HCT116 (cell line): ENCODE measurements around the gene ARHGEF1. TPM values are rescaled to one million over a fixed set of nuclear protein-coding genes. Genes with fewer than 3 reads are reported as not detected.

Experiments
- ATAC-seq: fragments of 200-7000 bp; cut with Tn5 transposase; 2 replicates; pipeline ENCODE4 v1.9.1; 2020; ENCODE audit warnings: mild to moderate bottlenecking, moderate library complexity
- BruUV-seq: library from RNA; stranded (reverse); fragments of 400-500 nt; replicated peaks from 2 replicates; lab custom pipeline; 2021; lab: Mats Ljungman, UMichigan
- CTCF ChIA-PET: fragments of 300-600 bp; sonication (Branson Sonifier 250); formaldehyde crosslinking; loops from one replicate; lab custom pipeline; 2021; ENCODE audit warnings: antibody characterized with exemption; lab: Charles Lee
- POLR2A ChIA-PET: fragments of 300-600, 350-600 bp; sonication (Branson Sonifier 250); formaldehyde crosslinking; loops from one replicate; lab custom pipeline; 2021; ENCODE audit warnings: antibody characterized with exemption; lab: Charles Lee
- RAD21 ChIA-PET, 2 experiments: fragments of 300-600 bp; sonication (Branson Sonifier 250); formaldehyde crosslinking; loops; one replicate each; lab custom pipeline; 2023; ENCODE audit warnings: low total read pairs in 2 of 2; ENCODE audit not compliant: uncharacterized antibody in 2 of 2, unreplicated experiment in 2 of 2, low non-redundant PET in 1 of 2; lab: Charles Lee
- DNase-seq: peaks from one replicate; pipeline ENCODE4 v3.0.0-alpha.2; 2010; ENCODE audit warnings: low read depth, low spot score
- H2AFZ ChIP-seq: fragments of 200-600 bp; shearing (Covaris generic), sonication (generic); 2 replicates; pipeline ENCODE4 v1.6.1; 2017; ENCODE audit warnings: low read depth, mixed run types, mixed read lengths, antibody characterized with exemption, low read length; ENCODE audit not compliant: poor library complexity, severe bottlenecking
- H3K27ac ChIP-seq: 2 replicates; pipeline ENCODE4 v1.5.1; 2012; ENCODE audit warnings: low read depth, low read length
- H3K27me3 ChIP-seq: fragments of 200-600 bp; sonication (generic); 2 replicates; pipeline ENCODE4 v1.6.1; 2016; ENCODE audit warnings: mixed run types, low read length, mixed read lengths; ENCODE audit not compliant: insufficient read depth
- H3K36me3 ChIP-seq, 2 experiments: fragments of 200-500 bp in 1 of 2; fragments of 200-600 bp in 1 of 2; sonication (Bioruptor generic) in 1 of 2; sonication (generic) in 1 of 2; 2 replicates each; pipeline versions ENCODE4 v1.5.1 to v1.6.1; 2014 to 2016; ENCODE audit warnings: low read length in 2 of 2, inconsistent platforms in 1 of 2, mixed read lengths in 1 of 2, mixed run types in 1 of 2; ENCODE audit not compliant: insufficient read depth in 2 of 2, control insufficient read depth in 1 of 2
- H3K4me1 ChIP-seq, 2 experiments: fragments of 200-600 bp in 1 of 2; sonication (generic) in 1 of 2; 2 replicates each; pipeline versions ENCODE4 v1.5.1 to v1.6.1; 2012 to 2017; ENCODE audit warnings: low read length in 2 of 2, inconsistent platforms in 1 of 2, mild to moderate bottlenecking in 1 of 2, mixed read lengths in 1 of 2, mixed run types in 1 of 2, moderate library complexity in 1 of 2; ENCODE audit not compliant: insufficient read depth in 2 of 2, control insufficient read depth in 1 of 2
- H3K4me2 ChIP-seq: fragments of 200-600 bp; sonication (generic); 2 replicates; pipeline ENCODE4 v1.6.1; 2017; ENCODE audit warnings: mixed run types, low read length, mixed read lengths
- H3K4me3 ChIP-seq, 2 experiments: fragments of 200-600 bp in 1 of 2; sonication (generic) in 1 of 2; replicated peaks in 1 of 2; 2 replicates each; pipeline ENCODE4 v1.5.1; 2011 to 2016; ENCODE audit warnings: low read length in 2 of 2, control low read depth in 1 of 2, low read depth in 1 of 2, mild to moderate bottlenecking in 1 of 2, mixed read lengths in 1 of 2, mixed run types in 1 of 2
- H3K79me2 ChIP-seq: fragments of 200-600 bp; sonication (generic); 2 replicates; pipeline ENCODE4 v1.6.1; 2017; ENCODE audit warnings: mild to moderate bottlenecking, mixed run types, low read length, moderate library complexity, mixed read lengths; ENCODE audit not compliant: insufficient read depth
- H3K9ac ChIP-seq: fragments of 200-600 bp; sonication (generic); 2 replicates; pipeline ENCODE4 v1.6.1; 2016; ENCODE audit warnings: low read length, mixed read lengths
- H3K9me2 ChIP-seq: fragments of 200-600 bp; sonication (generic), shearing (Covaris generic); 2 replicates; pipeline ENCODE4 v1.6.1; 2017; ENCODE audit warnings: mixed run types, mild to moderate bottlenecking, moderate library complexity; ENCODE audit not compliant: insufficient read depth
- H3K9me3 ChIP-seq, 2 experiments: fragments of 200-500 bp in 1 of 2; fragments of 200-600 bp in 1 of 2; sonication (Bioruptor generic) in 1 of 2; sonication (generic) in 1 of 2; 2 replicates each; pipeline ENCODE4 v1.6.1; 2014 to 2017; ENCODE audit warnings: low read length in 2 of 2, mixed read lengths in 2 of 2, inconsistent platforms in 1 of 2, low read depth in 1 of 2, mild to moderate bottlenecking in 1 of 2, mixed run types in 1 of 2, moderate library complexity in 1 of 2; ENCODE audit not compliant: control insufficient read depth in 1 of 2, insufficient read depth in 1 of 2
- H4K20me1 ChIP-seq: fragments of 200-600 bp; sonication (generic), shearing (Covaris generic); 2 replicates; pipeline ENCODE4 v1.6.1; 2017; ENCODE audit warnings: mixed run types, mild to moderate bottlenecking, moderate library complexity; ENCODE audit not compliant: insufficient read depth
- ATF3 ChIP-seq: IDR thresholded peaks from 2 replicates; pipeline ENCODE4 v1.6.1; 2012
- CBX3 ChIP-seq: IDR thresholded peaks from 2 replicates; pipeline ENCODE4 v1.6.1; 2012; ENCODE audit warnings: low read depth
- CEBPB ChIP-seq: IDR thresholded peaks from 2 replicates; pipeline ENCODE4 v1.6.1; 2012; ENCODE audit warnings: low read depth
- CTCF ChIP-seq, 3 experiments: fragments of 200-600 bp in 1 of 3; sonication (generic) in 1 of 3; IDR thresholded peaks in 2 of 3; conservative IDR thresholded peaks in 1 of 3; 2 replicates each; pipeline ENCODE4 v1.5.1; 2012 to 2017; ENCODE audit warnings: low read depth in 2 of 3, low read length in 2 of 3, antibody characterized with exemption in 1 of 3, borderline replicate concordance in 1 of 3, control low read depth in 1 of 3, mild to moderate bottlenecking in 1 of 3, mixed read lengths in 1 of 3, mixed run types in 1 of 3, moderate library complexity in 1 of 3; ENCODE audit not compliant: insufficient read depth in 1 of 3
- EGR1 ChIP-seq: IDR thresholded peaks from 2 replicates; pipeline ENCODE4 v1.6.1; 2012; ENCODE audit warnings: low read depth
- EZH2 ChIP-seq: fragments of 200-600 bp; sonication (generic); IDR thresholded peaks from 2 replicates; pipeline ENCODE4 v1.6.1; 2017; ENCODE audit warnings: antibody characterized with exemption, mixed run types
- EZH2phosphoT487 ChIP-seq: fragments of 200-600 bp; IDR thresholded peaks from 2 replicates; pipeline ENCODE4 v1.6.1; 2018; ENCODE audit warnings: antibody characterized with exemption, borderline replicate concordance
- FOSL1 ChIP-seq: IDR thresholded peaks from 2 replicates; pipeline ENCODE4 v1.6.1; 2012; ENCODE audit warnings: low read depth
- JUND ChIP-seq: IDR thresholded peaks from 2 replicates; pipeline ENCODE4 v1.6.1; 2012
- MAX ChIP-seq: IDR thresholded peaks from 2 replicates; pipeline ENCODE4 v1.6.1; 2012
- POLR2A ChIP-seq: IDR thresholded peaks from 2 replicates; pipeline ENCODE4 v1.7.0; 2011; ENCODE audit warnings: borderline replicate concordance; ENCODE audit not compliant: insufficient read depth, insufficient read length; ENCODE audit errors: extremely low read depth
- POLR2AphosphoS5 ChIP-seq: IDR thresholded peaks from 2 replicates; pipeline ENCODE4 v1.6.1; 2011; ENCODE audit warnings: mild to moderate bottlenecking, low read depth, low read length, moderate library complexity
- RAD21 ChIP-seq: IDR thresholded peaks from 2 replicates; pipeline ENCODE4 v1.6.1; 2012; ENCODE audit warnings: low read depth, mild to moderate bottlenecking
- SIN3A ChIP-seq: IDR thresholded peaks from 2 replicates; pipeline ENCODE4 v1.6.1; 2012; ENCODE audit warnings: low read depth
- SP1 ChIP-seq: IDR thresholded peaks from 2 replicates; pipeline ENCODE4 v1.6.1; 2012; ENCODE audit warnings: low read depth
- TCF7L2 ChIP-seq: IDR thresholded peaks from 2 replicates; pipeline ENCODE4 v1.7.0; 2011; ENCODE audit warnings: borderline replicate concordance, inconsistent platforms; ENCODE audit not compliant: insufficient read depth, insufficient read length; ENCODE audit errors: extremely low read depth
- YY1 ChIP-seq: IDR thresholded peaks from 2 replicates; pipeline ENCODE4 v1.6.1; 2011; ENCODE audit warnings: low read length, low read depth, moderate library complexity, mild to moderate bottlenecking; ENCODE audit not compliant: insufficient replicate concordance; ENCODE audit errors: extremely low read depth
- ZFX ChIP-seq: fragments of 450-650 bp; IDR thresholded peaks from 2 replicates; pipeline ENCODE4 v1.6.1; 2017
- ZNF274 ChIP-seq: fragments of 200-500 bp; sonication (Bioruptor generic); IDR thresholded peaks from 2 replicates; pipeline ENCODE4 v1.6.1; 2014; ENCODE audit warnings: mild to moderate bottlenecking, low read depth, low read length, inconsistent platforms
- intact Hi-C: fragments of 100-400 bp; cut with micrococcal nuclease; formaldehyde crosslinking; loops from 2 replicates; pipeline ENCODE4 v1.10.0; 2022
- total RNA-seq: library from RNA; stranded (reverse); gene quantifications from one replicate; pipeline ENCODE4 v1.2.1, GENCODE V29; 2021; ENCODE audit not compliant: unreplicated experiment

ARHGEF1 gene
- total RNA-seq, 1 experiment from 2014 or later: 110 TPM

GRCh38 chr19:41902594-41902993 is 19.6 kb downstream of the ARHGEF1 start:
- BruUV-seq: no TSS peak
- no peak for TF ChIP-seq RAD21
- TF ChIP-seq EZH2phosphoT487: no peak
- no peak for TF ChIP-seq YY1
- no peak for TF ChIP-seq CEBPB
- no peak for TF ChIP-seq SIN3A
- no peak for TF ChIP-seq ZNF274
- TF ChIP-seq JUND: no peak
- no peak for TF ChIP-seq CBX3
- TF ChIP-seq EGR1: no peak
- TF ChIP-seq ZFX: no peak

GRCh38 chr19:41903193-41903953 is 20.4 kb downstream of the ARHGEF1 start:
- ChIA-PET RAD21 (no interaction called here), CTCF (no interaction called here), POLR2A (no interaction called here)
- peaks cover 42 to 44% of the 10 kb centered on the region in 2 experiments; a peak in 3 of 4 replicates for H3K36me3 ChIP-seq
- no peak for DNase-seq
- H3K27me3 ChIP-seq: no peaks in the 10 kb centered on the region
- intact Hi-C loops: no loop called here
- H3K9me3 ChIP-seq: no peaks in the 10 kb centered on the region
- no peaks in the 10 kb centered on the region for H3K9me2 ChIP-seq
- no peak overlapping the region for H2AFZ ChIP-seq
- H3K4me1 ChIP-seq: peaks cover 0 to 6% of the 10 kb centered on the region in 2 experiments; a peak in 1 of 4 replicates
- H3K4me3 ChIP-seq: no peak overlapping the region
- no peak for ATAC-seq
- BruUV-seq: no TSS peak
- H3K9ac ChIP-seq: no peak overlapping the region
- no peaks in the 10 kb centered on the region for H3K79me2 ChIP-seq
- H3K4me2 ChIP-seq: no peak overlapping the region
- H4K20me1 ChIP-seq: no peaks in the 10 kb centered on the region
- no peak overlapping the region for H3K27ac ChIP-seq
- TF ChIP-seq CBX3 (no peak), JUND (no peak), ATF3 (no peak), RAD21 (no peak), EZH2 (no peak), FOSL1 (no peak), MAX (no peak), POLR2AphosphoS5 (no peak), EZH2phosphoT487 (no peak), POLR2A (no peak), EGR1 (no peak), TCF7L2 (no peak), CTCF (IDR thresholded peaks at IDR 0.05 in 2 of 3, conservative IDR thresholded peaks at IDR 0.05 in 1 of 3; ENCODE audit: borderline replicate concordance in 1 of 3, insufficient read depth in 1 of 3, low read depth in 2 of 3, low read length in 2 of 3) (no peak), SP1 (no peak), YY1 (no peak), ZNF274 (no peak)

More at GRCh38 chr19:41902594-41902993, 19.6 kb downstream of the ARHGEF1 start:
- ChIA-PET RAD21 (no interaction called here), POLR2A (no interaction called here), CTCF (no interaction called here)
- intact Hi-C loops: no loop called here
- DNase-seq (no peak), ATAC-seq (no peak)
- no peak overlapping the region for H3K27ac ChIP-seq
- H4K20me1 ChIP-seq: no peaks in the 10 kb centered on the region
- no peaks in the 10 kb centered on the region for H3K27me3 ChIP-seq
- H3K4me1 ChIP-seq: peaks cover 0 to 6% of the 10 kb centered on the region in 2 experiments; a peak in 1 of 4 replicates
- no peaks in the 10 kb centered on the region for H3K79me2 ChIP-seq
- no peaks in the 10 kb centered on the region for H3K9me3 ChIP-seq
- no peak overlapping the region for H3K4me2 ChIP-seq
- no peak overlapping the region for H3K4me3 ChIP-seq
- peaks cover 43 to 49% of the 10 kb centered on the region in 2 experiments; a peak in 3 of 4 replicates for H3K36me3 ChIP-seq
- no peak overlapping the region for H3K9ac ChIP-seq
- no peak overlapping the region for H2AFZ ChIP-seq
- no peaks in the 10 kb centered on the region for H3K9me2 ChIP-seq
